PC-9 (cell line): ENCODE results near the gene OTOP1. TPM values are rescaled to one million over a fixed set of nuclear protein-coding genes. Genes with fewer than 3 reads are reported as not detected.

Source experiments
- Bru-seq: library from RNA; stranded (reverse); fragments of 400-500 nt; gene quantifications from one replicate; lab custom pipeline; 2021; lab: Mats Ljungman, UMichigan
- BruChase-seq, 2 experiments: library from RNA; stranded (reverse); fragments of 400-500 nt; gene quantifications; one replicate each; lab custom pipeline; 2021; lab: Mats Ljungman, UMichigan
- BruUV-seq: library from RNA; stranded (reverse); fragments of 400-500 nt; replicated peaks from 2 replicates; lab custom pipeline; 2021; lab: Mats Ljungman, UMichigan
- CTCF ChIA-PET: fragments of 300-600 bp; sonication (Branson Sonifier 250); formaldehyde crosslinking; loops from one replicate; lab custom pipeline; 2022; ENCODE audit warnings: antibody characterized with exemption; lab: Charles Lee
- POLR2A ChIA-PET: fragments of 300-600 bp; sonication (Branson Sonifier 250); formaldehyde crosslinking; loops from one replicate; lab custom pipeline; 2022; ENCODE audit warnings: antibody characterized with exemption; ENCODE audit not compliant: unreplicated experiment; lab: Charles Lee
- DNase-seq, 2 experiments: peaks; one replicate each; pipeline versions ENCODE4 v3.0.0 to v3.0.0-alpha.2; 2015 to 2022; ENCODE audit warnings: mixed read lengths in 1 of 2
- H2AFZ ChIP-seq: fragments of 200-600 bp; sonication (generic); 2 replicates; pipeline ENCODE4 v1.8.1; 2017; ENCODE audit warnings: antibody characterized with exemption
- H3F3A ChIP-seq: fragments of 200-600 bp; sonication (generic); 2 replicates; pipeline ENCODE4 v1.8.1; 2017; ENCODE audit warnings: antibody characterized with exemption, mild to moderate bottlenecking, low read depth; ENCODE audit not compliant: insufficient read depth
- H3K27ac ChIP-seq: fragments of 200-600 bp; sonication (generic); 2 replicates; pipeline ENCODE4 v1.6.1; 2016; ENCODE audit warnings: mixed run types
- H3K27me3 ChIP-seq: fragments of 200-600 bp; sonication (generic); 2 replicates; pipeline ENCODE4 v1.6.1; 2016; ENCODE audit warnings: low read depth, mixed run types; ENCODE audit not compliant: insufficient read depth
- H3K36me3 ChIP-seq: fragments of 200-600 bp; sonication (generic); 2 replicates; pipeline ENCODE4 v1.6.1; 2016; ENCODE audit warnings: low read depth, mixed run types
- H3K4me1 ChIP-seq: fragments of 200-600 bp; sonication (generic); replicated peaks from 2 replicates; pipeline ENCODE4 v1.6.1; 2016; ENCODE audit warnings: mixed run types; ENCODE audit not compliant: insufficient read depth
- H3K4me2 ChIP-seq: fragments of 200-600 bp; sonication (generic); 2 replicates; pipeline ENCODE4 v1.6.1; 2017; ENCODE audit warnings: mixed run types
- H3K4me3 ChIP-seq: fragments of 200-600 bp; sonication (generic); 2 replicates; pipeline ENCODE4 v1.6.1; 2016; ENCODE audit warnings: mixed run types
- H3K79me2 ChIP-seq: fragments of 200-600 bp; sonication (generic); 2 replicates; pipeline ENCODE4 v1.6.1; 2017; ENCODE audit warnings: low read depth, mixed run types
- H3K9me2 ChIP-seq: fragments of 200-600 bp; sonication (generic); 2 replicates; pipeline ENCODE4 v1.8.1; 2017; ENCODE audit warnings: mild to moderate bottlenecking; ENCODE audit not compliant: insufficient read depth
- H3K9me3 ChIP-seq: fragments of 200-600 bp; sonication (generic); 2 replicates; pipeline ENCODE4 v1.8.1; 2016; ENCODE audit warnings: low read depth; ENCODE audit not compliant: insufficient read depth
- H4K20me1 ChIP-seq: fragments of 200-600 bp; sonication (generic); 2 replicates; pipeline ENCODE4 v1.8.1; 2017; ENCODE audit not compliant: insufficient read depth
- CTCF ChIP-seq: fragments of 200-600 bp; sonication (generic); conservative IDR thresholded peaks from 2 replicates; pipeline ENCODE4 v1.6.1; 2017; ENCODE audit warnings: mixed run types, antibody characterized with exemption, mild to moderate bottlenecking, moderate library complexity
- EZH2 ChIP-seq: fragments of 200-600 bp; sonication (generic); IDR thresholded peaks from 2 replicates; pipeline ENCODE4 v1.8.0; 2017; ENCODE audit warnings: antibody characterized with exemption, low read depth
- intact Hi-C: fragments of 100-400 bp; cut with micrococcal nuclease; formaldehyde crosslinking; loops from one replicate; pipeline ENCODE4 v1.10.0; 2022; ENCODE audit not compliant: unreplicated experiment
- long read RNA-seq: library from polyadenylated mRNA; stranded (forward); transcript quantifications from one replicate; pipeline ENCODE4 v2.0.0, GENCODE V29; 2022
- total RNA-seq: library from RNA; stranded (reverse); gene quantifications from 2 replicates; pipeline ENCODE4 v1.2.3, GENCODE V29; 2021

Gene OTOP1
- total RNA-seq (not detected in 2 replicates), Bru-seq, nascent RNA (not detected), BruChase-seq, experiment 1, labeled RNA remaining after a 2-hour chase (not detected), BruChase-seq, experiment 2, labeled RNA remaining after a 6-hour chase (percentile 3 among the genes with signal in this experiment)
- long read RNA-seq = 0 reads

- CTCF ChIA-PET = no interaction called here
Measured at GRCh38 chr4:4226606-4227438, at the start of gene OTOP1. OTOP1 (minus strand) TSS chr4:4226929; CDS start chr4:4226864, 65 bp downstream.

GRCh38 chr4:4274226-4274625, 47.5 kb upstream of the OTOP1 start:
- H3K79me2 ChIP-seq = no peaks in the 10 kb centered on the region
- intact Hi-C loops = no loop called here
- H3K4me3 ChIP-seq = no peak overlapping the region
- ChIA-PET POLR2A (no interaction called here), CTCF (no interaction called here)
- BruUV-seq = no TSS peak
- no peaks in the 10 kb centered on the region for H3K27me3 ChIP-seq
- H2AFZ ChIP-seq = no peak overlapping the region
- TF ChIP-seq EZH2 (no peak), CTCF (no peak)
- H3F3A ChIP-seq = no peaks in the 10 kb centered on the region
- no peak overlapping the region for H3K4me2 ChIP-seq
- H3K36me3 ChIP-seq = no peaks in the 10 kb centered on the region
- no peaks in the 10 kb centered on the region for H3K9me2 ChIP-seq
- no peaks in the 10 kb centered on the region for H4K20me1 ChIP-seq
- H3K4me1 ChIP-seq = no peaks in the 10 kb centered on the region
- H3K9me3 ChIP-seq = no peaks in the 10 kb centered on the region
- no peak for DNase-seq
- H3K27ac ChIP-seq = no peak overlapping the region

More at GRCh38 chr4:4226606-4227438, at the start of gene OTOP1:
- Histone ChIP-seq H3K4me1 (no peaks in the 10 kb centered on the region), H3K9me2 (no peaks in the 10 kb centered on the region), H2AFZ (no peak within 1 kb of the TSS), H3K4me3 (no peak within 1 kb of the TSS), H3K36me3 (no peaks in the 10 kb centered on the region), H3K9me3 (no peaks in the 10 kb centered on the region), H3K79me2 (no peaks in the 10 kb centered on the region), H4K20me1 (no peaks in the 10 kb centered on the region), H3F3A (no peaks in the 10 kb centered on the region), H3K27ac (no peak within 1 kb of the TSS), H3K4me2 (no peak within 1 kb of the TSS), H3K27me3 (peaks cover 31% of the 10 kb centered on the region)
- intact Hi-C loops = no loop called here
- DNase-seq = no peak
- POLR2A ChIA-PET = no interaction called here
- no TSS peak for BruUV-seq
- TF ChIP-seq EZH2 (no peak), CTCF (no peak)

- Histone ChIP-seq H3F3A (no peaks in the 10 kb centered on the region), H3K4me2 (no peak overlapping the region), H2AFZ (no peak overlapping the region), H4K20me1 (no peaks in the 10 kb centered on the region), H3K36me3 (no peaks in the 10 kb centered on the region), H3K27me3 (no peaks in the 10 kb centered on the region), H3K9me3 (no peaks in the 10 kb centered on the region), H3K9me2 (no peaks in the 10 kb centered on the region), H3K4me3 (no peak overlapping the region), H3K4me1 (no peaks in the 10 kb centered on the region), H3K27ac (no peak overlapping the region), H3K79me2 (no peaks in the 10 kb centered on the region)
- intact Hi-C loops = no loop called here
- POLR2A ChIA-PET = no interaction called here
- BruUV-seq = no TSS peak
- TF ChIP-seq CTCF = no peak
- TF ChIP-seq EZH2 = no peak
- CTCF ChIA-PET = no interaction called here
- DNase-seq = no peak
Measured at GRCh38 chr4:4271912-4272311, 45.2 kb upstream of the OTOP1 start.
